Astrocyte of the cerebellum (primary cell): ENCODE data around the gene ZBED6.
"Not testable (repeated sequence)": the region's sequence is repeated elsewhere in the genome, so short reads cannot be mapped to it uniquely, and the experiment has no call there.

ENCODE experiments used
- DNase-seq: peaks from one replicate; pipeline ENCODE4 v3.0.0-alpha.2; 2011; ENCODE audit warnings: low read depth
- H3K4me3 ChIP-seq: 2 replicates; pipeline ENCODE4 v1.5.1; 2011; ENCODE audit warnings: mild to moderate bottlenecking, low read depth, low read length, moderate library complexity
- in situ Hi-C: cut with HindIII; loops from 2 replicates; pipeline ENCODE4 v1.10.0; 2017; ENCODE audit warnings: low sequenced_read_pairs
- TF ChIP-seq, protein P1 (sequence below): IDR thresholded peaks from 2 replicates; pipeline ENCODE4 v1.5.1; 2012; ENCODE audit warnings: low read length, low read depth, moderate library complexity, mild to moderate bottlenecking; ENCODE audit errors: missing control alignments

ZBED6 gene, protein sequence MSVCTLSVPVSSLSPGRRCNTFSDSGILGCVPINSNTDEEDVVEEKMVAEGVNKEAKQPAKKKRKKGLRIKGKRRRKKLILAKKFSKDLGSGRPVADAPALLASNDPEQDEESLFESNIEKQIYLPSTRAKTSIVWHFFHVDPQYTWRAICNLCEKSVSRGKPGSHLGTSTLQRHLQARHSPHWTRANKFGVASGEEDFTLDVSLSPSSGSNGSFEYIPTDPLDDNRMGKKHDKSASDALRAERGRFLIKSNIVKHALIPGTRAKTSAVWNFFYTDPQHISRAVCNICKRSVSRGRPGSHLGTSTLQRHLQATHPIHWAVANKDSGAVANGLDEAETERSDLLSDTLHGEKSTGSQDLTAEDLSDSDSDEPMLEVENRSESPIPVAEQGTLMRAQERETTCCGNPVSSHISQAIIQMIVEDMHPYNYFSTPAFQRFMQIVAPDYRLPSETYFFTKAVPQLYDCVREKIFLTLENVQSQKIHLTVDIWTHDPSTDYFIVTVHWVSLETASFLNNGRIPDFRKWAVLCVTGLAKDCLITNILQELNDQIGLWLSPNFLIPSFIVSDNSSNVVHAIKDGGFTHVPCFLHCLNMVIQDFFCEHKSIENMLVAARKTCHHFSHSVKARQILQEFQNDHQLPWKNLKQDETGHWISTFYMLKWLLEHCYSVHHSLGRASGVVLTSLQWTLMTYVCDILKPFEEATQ (N-terminal part only)

GRCh38 chr1:203795441-203796235 lies at the start of gene ZBED6, which contains the start of gene ZC3H11A:
ZBED6 (plus strand) TSS chr1:203795623; CDS start chr1:203797523, 1,900 bp downstream.
ZC3H11A (plus strand) TSS chr1:203795623; CDS start chr1:203817071, 21,448 bp downstream.
- in situ Hi-C loops: loop anchor here (5.0 kb wide), 1 partner anchor 68 kb away; no protein-coding TSS in a partner anchor
- H3K4me3 ChIP-seq: peak within 1 kb of the TSS; percentile 58
- DNase-seq: peak; percentile 96
- TF ChIP-seq, protein P1, sequence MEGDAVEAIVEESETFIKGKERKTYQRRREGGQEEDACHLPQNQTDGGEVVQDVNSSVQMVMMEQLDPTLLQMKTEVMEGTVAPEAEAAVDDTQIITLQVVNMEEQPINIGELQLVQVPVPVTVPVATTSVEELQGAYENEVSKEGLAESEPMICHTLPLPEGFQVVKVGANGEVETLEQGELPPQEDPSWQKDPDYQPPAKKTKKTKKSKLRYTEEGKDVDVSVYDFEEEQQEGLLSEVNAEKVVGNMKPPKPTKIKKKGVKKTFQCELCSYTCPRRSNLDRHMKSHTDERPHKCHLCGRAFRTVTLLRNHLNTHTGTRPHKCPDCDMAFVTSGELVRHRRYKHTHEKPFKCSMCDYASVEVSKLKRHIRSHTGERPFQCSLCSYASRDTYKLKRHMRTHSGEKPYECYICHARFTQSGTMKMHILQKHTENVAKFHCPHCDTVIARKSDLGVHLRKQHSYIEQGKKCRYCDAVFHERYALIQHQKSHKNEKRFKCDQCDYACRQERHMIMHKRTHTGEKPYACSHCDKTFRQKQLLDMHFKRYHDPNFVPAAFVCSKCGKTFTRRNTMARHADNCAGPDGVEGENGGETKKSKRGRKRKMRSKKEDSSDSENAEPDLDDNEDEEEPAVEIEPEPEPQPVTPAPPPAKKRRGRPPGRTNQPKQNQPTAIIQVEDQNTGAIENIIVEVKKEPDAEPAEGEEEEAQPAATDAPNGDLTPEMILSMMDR: no peak

DNA sequence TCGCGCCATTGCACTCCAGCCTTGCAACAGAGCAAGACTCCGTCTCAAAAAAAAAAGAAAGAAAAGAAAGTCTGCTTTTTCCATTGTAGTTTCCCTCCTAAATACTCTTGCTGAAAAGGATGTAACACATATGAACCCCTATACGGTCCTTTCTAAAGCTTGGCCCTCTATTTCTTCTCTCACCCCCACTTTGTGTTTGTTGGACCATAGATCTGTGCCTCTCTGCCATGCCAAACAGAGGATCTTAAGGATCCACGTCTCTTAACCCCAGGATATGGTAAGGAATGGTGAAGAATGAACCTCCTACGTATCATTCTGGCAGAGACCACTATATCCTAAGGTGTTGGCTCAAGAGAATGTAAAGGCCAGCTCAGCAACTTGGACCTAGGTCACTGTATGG lies 49.1 kb upstream of the ZBED6 start:
- in situ Hi-C loops: loop anchor here (5.0 kb wide), 1 partner anchor 46 kb away; no protein-coding TSS in a partner anchor
- TF ChIP-seq, protein P1: no peak
- DNase-seq: no peak
- no peak overlapping the region for H3K4me3 ChIP-seq

- no peak overlapping the region for H3K4me3 ChIP-seq
- TF ChIP-seq, protein P1: no peak
- no peak for DNase-seq
- in situ Hi-C loops: no loop called here
These were observed 44.4 kb upstream of the ZBED6 start for GRCh38 chr1:203751051-203751450.

- DNase-seq, in situ Hi-C loops, H3K4me3 ChIP-seq: not testable (repeated sequence)
These were observed 43.6 kb upstream of the ZBED6 start for GRCh38 chr1:203751618-203752361.

GRCh38 chr1:203754455-203754864 lies 41.0 kb upstream of the ZBED6 start:
- no peak overlapping the region for H3K4me3 ChIP-seq
- TF ChIP-seq, protein P1: no peak
- no peak for DNase-seq
- in situ Hi-C loops: no loop called here

DNA sequence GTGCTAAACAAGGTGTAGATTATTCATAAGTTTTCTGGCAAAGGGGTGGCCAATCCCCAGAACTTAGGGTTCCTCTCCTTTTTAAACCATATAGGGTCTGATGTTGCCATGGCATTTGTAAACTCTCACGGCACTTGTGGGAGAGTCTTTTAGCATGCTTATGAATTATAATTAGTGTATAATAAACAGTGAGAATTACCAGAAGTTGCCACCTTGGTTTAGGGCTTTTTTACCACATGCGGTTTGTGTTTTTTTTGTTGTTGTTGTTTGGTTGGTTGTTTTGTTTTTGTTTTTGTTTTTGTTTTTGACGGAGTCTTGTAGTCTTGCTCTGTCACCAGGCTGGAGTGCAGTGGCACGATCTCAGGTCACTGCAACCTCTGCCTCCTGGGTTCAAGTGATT lies 39.4 kb upstream of the ZBED6 start:
- no peak overlapping the region for H3K4me3 ChIP-seq
- no peak for DNase-seq
- in situ Hi-C loops: no loop called here

DNA sequence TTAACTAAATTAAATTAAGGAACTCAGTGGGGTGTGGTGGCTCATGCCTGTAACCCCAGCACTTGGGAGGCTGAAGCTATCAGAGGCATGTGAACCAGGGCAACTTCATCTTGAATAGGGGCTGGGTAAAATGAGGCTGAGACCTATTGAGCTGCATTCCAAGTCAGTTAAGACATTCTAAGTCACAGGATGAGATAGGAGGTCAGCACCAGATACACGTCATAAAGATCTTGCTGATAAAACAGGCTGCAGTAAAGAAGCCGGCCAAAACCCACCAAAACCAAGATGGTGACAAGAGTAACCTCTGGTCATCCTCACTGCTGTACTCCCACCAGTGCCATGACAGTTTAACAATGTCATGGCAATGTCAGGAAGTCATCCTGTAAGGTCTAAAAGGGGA lies 36.7 kb upstream of the ZBED6 start:
- in situ Hi-C loops, DNase-seq, H3K4me3 ChIP-seq: not testable (repeated sequence)

More for the DNA sequence above, 39.4 kb upstream of the ZBED6 start:
- TF ChIP-seq, protein P1: no peak
